GM12878 (cell line): ENCODE results near the gene TNNT3. TPM values are rescaled to one million over a fixed set of nuclear protein-coding genes. Genes with fewer than 3 reads are reported as not detected.

Source experiments
- ATAC-seq: fragments of 200-7000 bp; cut with Tn5 transposase; 3 replicates; pipeline ENCODE4 v1.9.1; 2020; ENCODE audit warnings: mild to moderate bottlenecking, moderate library complexity
- BruUV-seq: library from RNA; stranded (reverse); fragments of 400-500 nt; replicated peaks from 2 replicates; lab custom pipeline; 2021; lab: Mats Ljungman, UMichigan
- CTCF ChIA-PET: fragments of 300-600 bp; sonication (Branson Sonifier 250); formaldehyde crosslinking; extraction: SDS; loops from one replicate; lab custom pipeline; 2021; ENCODE audit warnings: inconsistent platforms; lab: Yijun Ruan, JAX
- POLR2A ChIA-PET: fragments of 350-600 bp; formaldehyde crosslinking; extraction: SDS; loops from one replicate; lab custom pipeline; 2021; ENCODE audit warnings: inconsistent platforms; lab: Charles Lee
- RAD21 ChIA-PET: fragments of 300-600 bp; sonication (Branson Sonifier 250); formaldehyde crosslinking; loops from one replicate; lab custom pipeline; 2023; ENCODE audit warnings: antibody characterized with exemption; ENCODE audit not compliant: unreplicated experiment; lab: Charles Lee
- SMC1A ChIA-PET: fragments of 300-600 bp; sonication (Branson Sonifier 250); formaldehyde crosslinking; loops from one replicate; lab custom pipeline; 2023; ENCODE audit not compliant: unreplicated experiment, uncharacterized antibody; lab: Charles Lee
- DNase-seq: peaks from one replicate; pipeline ENCODE4 v3.0.0-alpha.2; 2011; ENCODE audit warnings: low read depth, low spot score
- FAIRE-seq: peaks from 3 replicates; lab custom pipeline; 2011; peaks lifted over from hg19 to GRCh38; lab: Jason Lieb, UNC
- H2AFZ ChIP-seq: 2 replicates; pipeline ENCODE4 v1.6.0; 2011; ENCODE audit warnings: low read depth, low read length, control low read depth; ENCODE audit not compliant: control insufficient read depth
- H3K27ac ChIP-seq: 2 replicates; pipeline ENCODE4 v1.5.1; 2011; ENCODE audit warnings: control low read depth; ENCODE audit not compliant: control insufficient read depth, insufficient read depth
- H3K27me3 ChIP-seq, 2 experiments: replicated peaks in 1 of 2; 2 replicates each; pipeline versions ENCODE4 v1.6.0 to v1.6.1; 2011; ENCODE audit warnings: low read length in 1 of 2; ENCODE audit not compliant: control insufficient read depth in 2 of 2, insufficient read depth in 2 of 2
- H3K36me3 ChIP-seq, 2 experiments: 2 replicates each; pipeline ENCODE4 v1.5.1; 2011; ENCODE audit warnings: low read length in 1 of 2; ENCODE audit not compliant: control insufficient read depth in 2 of 2, insufficient read depth in 2 of 2
- H3K4me1 ChIP-seq: 2 replicates; pipeline ENCODE4 v1.6.1; 2011; ENCODE audit warnings: mild to moderate bottlenecking, low read length, moderate library complexity, mixed read lengths; ENCODE audit not compliant: control insufficient read depth, insufficient read depth
- H3K4me2 ChIP-seq: 2 replicates; pipeline ENCODE4 v1.6.0; 2011; ENCODE audit warnings: control low read depth; ENCODE audit not compliant: control insufficient read depth, insufficient read depth
- H3K4me3 ChIP-seq: fragments of 200-600 bp; sonication (generic); 2 replicates; pipeline ENCODE4 v1.5.1; 2016
- H3K79me2 ChIP-seq: 2 replicates; pipeline ENCODE4 v1.6.0; 2011; ENCODE audit warnings: low read length; ENCODE audit not compliant: control insufficient read depth, insufficient read depth
- H3K9ac ChIP-seq: 2 replicates; pipeline ENCODE4 v1.8.0; 2011; ENCODE audit warnings: low read length, control low read depth, mixed read lengths; ENCODE audit not compliant: control insufficient read depth, insufficient read depth
- H3K9me3 ChIP-seq: replicated peaks from 3 replicates; pipeline ENCODE4 v1.5.1; 2011; ENCODE audit warnings: mild to moderate bottlenecking, low read length; ENCODE audit not compliant: control insufficient read depth, insufficient read depth
- H4K20me1 ChIP-seq: 2 replicates; pipeline ENCODE4 v1.6.0; 2011; ENCODE audit not compliant: control insufficient read depth, insufficient read depth
- BRCA1 ChIP-seq: IDR thresholded peaks from 2 replicates; pipeline ENCODE4 v1.6.1; 2011; ENCODE audit warnings: low read depth, low read length, improper control_type of control experiment
- CEBPZ ChIP-seq: fragments of 150-350 bp; IDR thresholded peaks from 2 replicates; pipeline ENCODE4 v1.6.1; 2016; ENCODE audit warnings: low read depth, low read length
- CHD1 ChIP-seq: IDR thresholded peaks from 2 replicates; pipeline ENCODE4 v1.6.1; 2012; ENCODE audit warnings: low read depth, low read length, improper control_type of control experiment
- FOXM1 ChIP-seq: IDR thresholded peaks from 2 replicates; pipeline ENCODE4 v1.6.1; 2012; ENCODE audit warnings: low read depth, mild to moderate bottlenecking, inconsistent platforms, low read length, moderate library complexity
- RBBP5 ChIP-seq: fragments of 200-600 bp; sonication (generic); conservative IDR thresholded peaks from 2 replicates; pipeline ENCODE4 v1.6.1; 2016
- SUZ12 ChIP-seq: fragments of 200-600 bp; sonication (generic); IDR thresholded peaks from one replicate; pipeline ENCODE4 v1.6.1; 2018; ENCODE audit warnings: antibody characterized with exemption, mild to moderate bottlenecking; ENCODE audit not compliant: unreplicated experiment
- ZNF274 ChIP-seq: IDR thresholded peaks from one replicate; pipeline ENCODE4 v1.8.0; 2011; ENCODE audit not compliant: insufficient read length, insufficient read depth
- WGBS: methylation state at CpG from one replicate; pipeline ENCODE4 v1.1.6; 2016; ENCODE audit warnings: low lambda C conversion rate; ENCODE audit not compliant: insufficient replicate concordance, insufficient coverage; ENCODE audit errors: missing lambda C conversion rate; 5-methylcytosine and 5-hydroxymethylcytosine counted together
- in situ Hi-C: fragments of 300-500 bp; cut with MboI; formaldehyde crosslinking; loops from 9 replicates; pipeline ENCODE4 v1.14.3; 2018; ENCODE audit warnings: mixed read lengths
- intact Hi-C: fragments of 100-400 bp; cut with micrococcal nuclease; formaldehyde crosslinking; loops from one replicate; pipeline ENCODE4 v1.14.2; 2022; ENCODE audit not compliant: unreplicated experiment
- polyA plus RNA-seq, 11 experiments: library from polyadenylated mRNA; depleted of rRNA in 4 of 11; unstranded in 6 of 11; stranded (reverse) in 5 of 11; fragments of >200 nt; fragmentation: Nextera tagmentation in 4 of 11; fragmentation: Illumina TruSeq in 1 of 11; extraction: Ambion mirVana in 4 of 11; extraction: Trizol in 1 of 11; gene quantifications; 1 replicate in 1 of 11; 2 replicates in 10 of 11; pipeline versions ENCODE4 v1.2.1 to v1.2.3, GENCODE V29; 2011 to 2016; ENCODE audit warnings: inconsistent platforms in 2 of 11, missing spikeins in 2 of 11, low read depth in 1 of 11
- total RNA-seq, 4 experiments: library from RNA; depleted of rRNA in 3 of 4; stranded (reverse); fragments of >200 nt in 3 of 4; fragmentation: Illumina TruSeq in 1 of 4; extraction: Trizol in 1 of 4; gene quantifications; 2 replicates each; pipeline versions ENCODE4 v1.2.1 to v1.2.3, GENCODE V29; 2013 to 2021
- TF ChIP-seq, protein P1 (sequence below): IDR thresholded peaks from 2 replicates; pipeline ENCODE4 v1.6.1; 2011; ENCODE audit warnings: low read depth, low read length, improper control_type of control experiment, borderline replicate concordance

The TNNT3 gene
- total and polyA plus RNA-seq, 10 of the 15 experiments (the other 5 are each of a cell fraction or from before 2014, with no cell fraction given), result 0.40 to 0.50 TPM; not detected in 8

- SMC1A ChIA-PET, result no interaction called here
- Histone ChIP-seq H3K79me2 (no peaks in the 10 kb centered on the region), H3K4me2 (no peak overlapping the region), H4K20me1 (no peaks in the 10 kb centered on the region)
- BruUV-seq, result no TSS peak
- 46% methylated on average over 16 of the region's 21 CpGs for WGBS
- no peak for TF ChIP-seq SUZ12
- no peak for TF ChIP-seq FOXM1
- TF ChIP-seq ZNF274, result no peak
- TF ChIP-seq, all 136 proteins: peak for 0
- no peak overlapping the region for H3K9ac ChIP-seq
- ATAC-seq (no peak), DNase-seq (no peak), FAIRE-seq (no peak)
- no peak overlapping the region for H2AFZ ChIP-seq
- H3K27me3 ChIP-seq, result no peaks in the 10 kb centered on the region; a peak in 2 of 4 replicates
- H3K36me3 ChIP-seq, result no peaks in the 10 kb centered on the region
- intact Hi-C loops, result no loop called here
- ChIA-PET POLR2A (no interaction called here), CTCF (no interaction called here), RAD21 (no interaction called here)
- H3K4me3 ChIP-seq, result no peak overlapping the region
- H3K4me1 ChIP-seq, result no peaks in the 10 kb centered on the region
- in situ Hi-C loops, result no loop called here
- no peaks in the 10 kb centered on the region for H3K9me3 ChIP-seq
- H3K27ac ChIP-seq, result no peak overlapping the region
Measured at GRCh38 chr11:1924646-1925372, 5.3 kb downstream of the TNNT3 start.

GRCh38 chr11:1925373-1926155, 6.1 kb downstream of the TNNT3 start:
- no peak for FAIRE-seq
- Histone ChIP-seq H3K27ac (no peak overlapping the region), H3K9ac (no peak overlapping the region), H3K36me3 (no peaks in the 10 kb centered on the region), H3K9me3 (no peaks in the 10 kb centered on the region), H3K4me1 (no peaks in the 10 kb centered on the region), H3K79me2 (no peaks in the 10 kb centered on the region), H3K27me3 (no peaks in the 10 kb centered on the region; a peak in 2 of 4 replicates), H3K4me3 (no peak overlapping the region), H4K20me1 (no peaks in the 10 kb centered on the region), H3K4me2 (no peak overlapping the region), H2AFZ (no peak overlapping the region)
- in situ Hi-C loops, result no loop called here
- POLR2A ChIA-PET, result no interaction called here
- RAD21 ChIA-PET, result no interaction called here
- intact Hi-C loops, result no loop called here
- WGBS, result 41% methylated on average over 21 of the region's 23 CpGs
- BruUV-seq, result no TSS peak
- ATAC-seq, result no peak
- TF ChIP-seq CHD1 (no peak), BRCA1 (no peak), RBBP5 (no peak), CEBPZ (no peak)
- TF ChIP-seq, protein P1, sequence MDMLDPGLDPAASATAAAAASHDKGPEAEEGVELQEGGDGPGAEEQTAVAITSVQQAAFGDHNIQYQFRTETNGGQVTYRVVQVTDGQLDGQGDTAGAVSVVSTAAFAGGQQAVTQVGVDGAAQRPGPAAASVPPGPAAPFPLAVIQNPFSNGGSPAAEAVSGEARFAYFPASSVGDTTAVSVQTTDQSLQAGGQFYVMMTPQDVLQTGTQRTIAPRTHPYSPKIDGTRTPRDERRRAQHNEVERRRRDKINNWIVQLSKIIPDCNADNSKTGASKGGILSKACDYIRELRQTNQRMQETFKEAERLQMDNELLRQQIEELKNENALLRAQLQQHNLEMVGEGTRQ, result no peak
- DNase-seq, result no peak
- CTCF ChIA-PET, result no interaction called here
- SMC1A ChIA-PET, result no interaction called here
